Right lobe of liver (tissue), 4 donors: ENCODE results near the gene GSN.

Experiments
- CTCF ChIP-seq, 4 donors: fragments of 200-600 bp in 3 of 4; fragments of 450-650 bp in 1 of 4; IDR thresholded peaks; one replicate each; pipeline versions ENCODE4 v1.5.1 to v1.8.0; 2016 to 2022; ENCODE audit warnings: antibody characterized with exemption in 4 of 4, mild to moderate bottlenecking in 2 of 4
- POLR2A ChIP-seq: fragments of 450-650 bp; IDR thresholded peaks from one replicate; pipeline ENCODE4 v1.6.1; 2017; ENCODE audit warnings: antibody characterized with exemption, mild to moderate bottlenecking
- donor health status: DM: no; HTN: no; CAD: no.
- donor health status: DM: no; HTN: no; CAD: no.
- donor health status: DM: no; HTN: yes; CAD: no.

GRCh38 chr9:121260457-121261106, 7.4 kb upstream of the GSN start:
- TF ChIP-seq CTCF (IDR thresholded peaks at IDR 0.05) (no peak), POLR2A (no peak)
